GM12892 (cell line): ENCODE measurements around the gene TUBGCP2.
A peak's percentile ranks its signal among the peaks of the same experiment; 100 is the strongest.
"Not testable (repeated sequence)": the region's sequence is repeated elsewhere in the genome, so short reads cannot be mapped to it uniquely, and the experiment has no call there.

Experiments
- DNase-seq: peaks from one replicate; pipeline ENCODE4 v3.0.0; 2011; ENCODE audit not compliant: insufficient read length
- FAIRE-seq: peaks from 2 replicates; lab custom pipeline; 2011; peaks lifted over from hg19 to GRCh38; lab: Jason Lieb, UNC
- POLR2A ChIP-seq: IDR thresholded peaks from 2 replicates; pipeline ENCODE4 v1.6.1; 2011; ENCODE audit warnings: low read depth, low read length, control low read depth
- POLR2AphosphoS5 ChIP-seq: IDR thresholded peaks from 2 replicates; pipeline ENCODE4 v1.6.1; 2011; ENCODE audit warnings: low read depth, low read length, control low read depth
- TAF1 ChIP-seq: IDR thresholded peaks from 2 replicates; pipeline ENCODE4 v1.6.1; 2011; ENCODE audit warnings: low read depth, mild to moderate bottlenecking, control low read depth, low read length, borderline replicate concordance

The TUBGCP2 gene

GRCh38 chr10:133241501-133242205 lies 67.0 kb downstream of the TUBGCP2 start:
- FAIRE-seq (peak; percentile 51), DNase-seq (no peak)
- TF ChIP-seq POLR2A: no peak
- no peak for TF ChIP-seq POLR2AphosphoS5
- TF ChIP-seq TAF1: no peak

GRCh38 chr10:133239990-133240389 lies 68.7 kb downstream of the TUBGCP2 start:
- TF ChIP-seq TAF1: no peak
- TF ChIP-seq POLR2A: no peak
- no peak for TF ChIP-seq POLR2AphosphoS5
- DNase-seq: no peak
- no peak for FAIRE-seq

- TF ChIP-seq POLR2A (no peak), POLR2AphosphoS5 (no peak), TAF1 (no peak)
- no peak for DNase-seq
- FAIRE-seq: no peak
Measured at GRCh38 chr10:133238466-133238804, 70.2 kb downstream of the TUBGCP2 start.

- FAIRE-seq (no peak), DNase-seq (no peak)
- TF ChIP-seq TAF1 (no peak), POLR2AphosphoS5 (no peak), POLR2A (no peak)
Measured at GRCh38 chr10:133237588-133238465, 70.8 kb downstream of the TUBGCP2 start, which contains the start of gene VENTX. Gene VENTX (plus strand): TSS chr10:133237855. CDS start chr10:133237915, 60 bp downstream.

- TF ChIP-seq POLR2A (no peak), POLR2AphosphoS5 (no peak), TAF1 (no peak)
- DNase-seq: no peak
- no peak for FAIRE-seq
Measured at GRCh38 chr10:133237241-133237587, 71.5 kb downstream of the TUBGCP2 start.

- DNase-seq (no peak), FAIRE-seq (no peak)
- TF ChIP-seq POLR2A (no peak), TAF1 (no peak), POLR2AphosphoS5 (no peak)
Measured at GRCh38 chr10:133236401-133237240, 72.1 kb downstream of the TUBGCP2 start.

GRCh38 chr10:133235932-133236331 lies 72.7 kb downstream of the TUBGCP2 start:
- no peak for DNase-seq
- TF ChIP-seq POLR2A (no peak), TAF1 (no peak), POLR2AphosphoS5 (no peak)
- no peak for FAIRE-seq

GRCh38 chr10:133235265-133235855 lies 73.3 kb downstream of the TUBGCP2 start:
- FAIRE-seq (no peak), DNase-seq (no peak)
- TF ChIP-seq POLR2A (no peak), TAF1 (no peak), POLR2AphosphoS5 (no peak)

- not testable (repeated sequence) for FAIRE-seq, DNase-seq
Measured at GRCh38 chr10:133234796-133235195, 73.9 kb downstream of the TUBGCP2 start.

- FAIRE-seq (no peak), DNase-seq (no peak)
- no peak for TF ChIP-seq TAF1
- TF ChIP-seq POLR2AphosphoS5: no peak
Measured at GRCh38 chr10:133231946-133232574, 76.6 kb downstream of the TUBGCP2 start.
